Retinal pigment epithelial cell (primary cell): ENCODE data around the gene MEIS2.

ENCODE experiments used
- DNase-seq: peaks from one replicate; pipeline ENCODE4 v3.0.0-alpha.2; 2010; ENCODE audit warnings: low read depth
- H3K4me3 ChIP-seq: 2 replicates; pipeline ENCODE4 v1.5.1; 2011; ENCODE audit warnings: mild to moderate bottlenecking, low read length, control low read depth, moderate library complexity
- TF ChIP-seq, protein P1 (sequence below): conservative IDR thresholded peaks from 2 replicates; pipeline ENCODE4 v1.5.1; 2011; ENCODE audit warnings: low read depth, low read length, control low read depth, inconsistent platforms

The MEIS2 gene

DNA sequence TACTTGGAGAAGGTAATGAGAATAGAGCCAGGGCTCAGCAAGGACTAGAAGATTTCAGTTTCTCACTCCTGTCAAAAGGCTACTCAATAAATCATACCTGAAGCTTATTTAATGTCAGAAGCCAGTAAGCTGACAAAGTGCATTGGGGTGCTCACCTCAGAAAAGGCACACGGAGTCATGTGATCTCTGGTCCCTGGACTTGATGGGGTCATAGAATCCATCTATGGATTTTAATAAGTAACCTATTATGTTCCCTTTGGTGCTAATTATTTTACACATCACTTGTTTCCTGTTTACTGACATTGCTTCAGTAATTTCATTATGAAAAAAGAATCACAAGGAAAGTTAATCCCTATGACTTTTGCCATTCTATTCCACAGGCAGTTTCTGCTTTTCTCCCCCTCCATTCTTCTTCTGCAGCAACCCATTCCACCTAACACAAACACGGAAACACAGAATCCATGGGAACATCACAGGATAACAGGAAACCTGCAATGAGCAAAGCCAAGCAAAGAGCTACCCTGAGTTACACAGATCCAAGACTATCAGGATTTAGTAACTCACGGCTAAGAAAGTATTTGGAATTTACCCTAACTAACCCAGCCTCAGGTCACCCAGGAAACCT, 159.6 kb downstream of the MEIS2 start:
- DNase-seq = no peak
- TF ChIP-seq, protein P1, sequence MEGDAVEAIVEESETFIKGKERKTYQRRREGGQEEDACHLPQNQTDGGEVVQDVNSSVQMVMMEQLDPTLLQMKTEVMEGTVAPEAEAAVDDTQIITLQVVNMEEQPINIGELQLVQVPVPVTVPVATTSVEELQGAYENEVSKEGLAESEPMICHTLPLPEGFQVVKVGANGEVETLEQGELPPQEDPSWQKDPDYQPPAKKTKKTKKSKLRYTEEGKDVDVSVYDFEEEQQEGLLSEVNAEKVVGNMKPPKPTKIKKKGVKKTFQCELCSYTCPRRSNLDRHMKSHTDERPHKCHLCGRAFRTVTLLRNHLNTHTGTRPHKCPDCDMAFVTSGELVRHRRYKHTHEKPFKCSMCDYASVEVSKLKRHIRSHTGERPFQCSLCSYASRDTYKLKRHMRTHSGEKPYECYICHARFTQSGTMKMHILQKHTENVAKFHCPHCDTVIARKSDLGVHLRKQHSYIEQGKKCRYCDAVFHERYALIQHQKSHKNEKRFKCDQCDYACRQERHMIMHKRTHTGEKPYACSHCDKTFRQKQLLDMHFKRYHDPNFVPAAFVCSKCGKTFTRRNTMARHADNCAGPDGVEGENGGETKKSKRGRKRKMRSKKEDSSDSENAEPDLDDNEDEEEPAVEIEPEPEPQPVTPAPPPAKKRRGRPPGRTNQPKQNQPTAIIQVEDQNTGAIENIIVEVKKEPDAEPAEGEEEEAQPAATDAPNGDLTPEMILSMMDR = no peak
- H3K4me3 ChIP-seq = no peak overlapping the region

DNA sequence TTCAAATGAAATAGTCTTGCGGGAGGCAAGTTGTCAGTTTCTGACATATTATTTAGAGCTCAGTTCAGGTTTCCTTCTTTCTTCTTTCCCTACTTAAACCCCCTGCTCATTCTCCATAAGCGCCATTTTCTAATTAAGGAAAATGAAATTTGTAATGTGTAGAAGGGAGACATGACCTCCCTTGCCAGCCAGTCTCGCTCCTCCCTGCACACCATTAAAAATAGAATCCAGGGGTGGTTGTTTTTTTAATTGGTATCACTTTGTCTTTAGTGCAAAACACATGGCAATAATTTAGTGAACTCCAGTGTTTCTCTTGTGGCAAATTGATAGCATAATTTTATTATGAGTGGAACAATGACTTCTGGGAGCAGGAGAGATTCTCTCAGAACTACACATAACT, 160.1 kb downstream of the MEIS2 start:
- TF ChIP-seq, protein P1 = no peak
- no peak overlapping the region for H3K4me3 ChIP-seq
- DNase-seq = no peak

DNA sequence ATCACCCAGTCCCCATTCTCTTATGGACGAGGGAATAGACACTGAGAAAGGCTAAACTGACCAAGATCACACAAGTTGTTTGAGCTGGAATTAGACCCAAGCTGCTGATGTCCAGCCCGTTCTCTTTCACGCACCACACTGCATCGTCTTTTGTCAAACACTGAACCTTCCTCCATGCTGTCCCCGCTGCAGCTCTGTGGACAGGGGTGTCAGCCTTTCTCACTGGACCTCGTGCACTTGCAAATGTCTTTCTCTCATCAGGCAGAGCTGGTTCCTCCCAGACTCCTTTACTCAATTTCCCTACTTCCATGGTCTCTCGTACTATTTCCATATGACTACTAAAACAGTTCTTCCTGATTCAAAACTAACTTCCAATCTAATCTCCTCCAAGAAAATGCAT, 161.6 kb downstream of the MEIS2 start:
- no peak for DNase-seq
- no peak overlapping the region for H3K4me3 ChIP-seq
- TF ChIP-seq, protein P1 = no peak

DNA sequence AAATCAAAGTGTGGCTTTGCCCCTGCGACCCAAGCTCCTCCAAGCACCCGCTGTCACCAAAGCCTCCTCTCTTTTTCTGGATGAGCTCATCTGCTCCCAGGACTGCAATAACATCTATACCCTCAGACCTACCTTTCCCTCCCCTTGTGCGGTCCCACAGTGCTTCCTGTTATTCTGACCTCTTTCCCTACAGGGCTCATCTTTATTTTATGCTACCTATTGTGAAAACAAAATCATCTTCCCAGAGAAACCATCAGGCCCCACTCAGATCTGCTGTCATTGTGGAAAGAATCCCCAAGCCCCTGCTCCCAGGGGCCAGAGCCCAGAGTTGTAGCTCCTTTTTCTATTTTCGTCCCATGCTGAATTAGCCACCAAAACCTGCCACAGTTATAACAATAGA, 162.2 kb downstream of the MEIS2 start:
- no peak overlapping the region for H3K4me3 ChIP-seq
- TF ChIP-seq, protein P1 = no peak
- no peak for DNase-seq

DNA sequence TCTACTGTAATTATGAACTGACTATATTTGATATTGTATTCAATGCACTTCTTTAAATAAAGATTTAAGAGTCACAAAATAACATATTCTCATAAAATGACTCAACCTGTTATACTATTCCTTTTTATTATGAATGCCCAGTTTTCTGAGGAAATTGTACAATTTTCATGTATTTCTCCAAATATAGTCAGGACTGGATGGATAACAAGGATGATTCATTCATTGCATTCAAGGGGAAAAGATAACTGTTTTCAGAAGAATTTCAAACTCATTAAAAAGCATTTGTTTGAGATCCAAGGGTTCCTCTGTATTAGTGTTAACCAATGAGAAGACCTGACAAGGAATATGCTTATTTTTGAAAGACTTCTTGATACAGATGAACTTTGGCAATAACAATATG, 163.7 kb downstream of the MEIS2 start:
- TF ChIP-seq, protein P1 = no peak
- no peak for DNase-seq
- no peak overlapping the region for H3K4me3 ChIP-seq

DNA sequence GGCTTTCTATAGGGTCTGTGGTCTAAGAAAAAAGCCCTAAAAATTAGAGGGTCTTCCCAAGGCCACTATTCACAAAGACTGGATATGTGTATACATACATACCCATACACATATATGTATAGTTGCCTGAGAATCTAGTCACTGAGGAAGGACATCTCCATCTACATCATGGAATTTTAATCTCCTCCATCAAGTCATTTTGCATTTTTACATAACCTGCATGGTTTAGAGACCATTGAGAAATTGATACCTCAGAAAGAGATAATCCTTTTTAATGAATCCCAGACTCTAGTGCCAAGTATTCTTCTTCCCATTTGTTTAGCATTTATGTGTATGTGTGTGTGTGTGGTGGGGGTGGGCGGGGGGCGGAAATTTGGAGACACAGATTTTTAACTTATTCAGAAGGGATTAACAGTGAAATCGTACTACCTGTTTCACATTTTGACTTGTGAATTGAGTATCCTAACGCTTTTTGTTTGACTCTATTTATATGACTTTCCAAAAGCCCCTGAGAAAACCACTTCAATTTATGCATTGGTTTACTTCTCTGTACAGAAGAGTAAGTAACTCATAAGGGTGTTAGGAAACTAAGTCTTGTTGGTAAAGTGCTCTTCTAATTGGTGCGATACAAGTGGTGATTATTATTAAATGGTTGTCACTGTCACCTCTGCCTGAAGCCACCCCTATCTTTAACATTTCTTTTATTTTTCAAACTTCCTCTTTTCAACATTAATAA, 166.9 kb downstream of the MEIS2 start:
- no peak overlapping the region for H3K4me3 ChIP-seq
- TF ChIP-seq, protein P1 = no peak
- DNase-seq = no peak

DNA sequence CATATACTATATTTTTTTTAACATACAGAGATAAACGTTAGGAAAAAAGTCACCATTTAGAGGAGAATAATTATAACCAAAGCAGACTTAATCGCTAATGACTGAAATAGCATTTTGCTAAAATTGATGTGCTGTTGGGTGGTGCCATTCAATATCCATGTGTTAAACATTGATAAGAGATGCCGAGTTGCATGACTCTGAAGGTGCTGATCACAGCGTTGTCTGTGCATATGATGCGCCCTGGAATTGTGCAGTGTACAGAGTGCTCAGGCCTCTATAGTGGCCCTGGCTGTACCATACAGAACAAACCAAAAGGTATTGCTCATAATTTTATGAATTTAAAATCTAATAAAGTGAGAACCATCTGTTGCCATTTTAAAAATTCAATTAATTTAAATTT, 168.3 kb downstream of the MEIS2 start:
- TF ChIP-seq, protein P1 = no peak
- no peak overlapping the region for H3K4me3 ChIP-seq
- DNase-seq = no peak
